Colonic mucosa (tissue), 4 donors: ENCODE results near the gene NTM. TPM values are rescaled to one million over a fixed set of nuclear protein-coding genes. Genes with fewer than 3 reads are reported as not detected.

Experiments
- DNase-seq: peaks from one replicate; pipeline ENCODE4 v3.0.0-alpha.2; 2020
- H3K27ac ChIP-seq: fragments of 200-600 bp; one replicate; pipeline ENCODE4 v1.8.0; 2021
- H3K27me3 ChIP-seq: fragments of 200-600 bp; one replicate; pipeline ENCODE4 v1.8.0; 2021
- H3K36me3 ChIP-seq: fragments of 200-600 bp; one replicate; pipeline ENCODE4 v1.8.0; 2021
- H3K4me1 ChIP-seq: fragments of 200-600 bp; one replicate; pipeline ENCODE4 v1.8.0; 2021; ENCODE audit warnings: mild to moderate bottlenecking
- H3K4me3 ChIP-seq: fragments of 200-600 bp; one replicate; pipeline ENCODE4 v1.8.0; 2021
- H3K9ac ChIP-seq, 2 donors: one replicate each; pipeline ENCODE4 v1.7.0; 2013; ENCODE audit warnings: control low read depth in 2 of 2, low read depth in 2 of 2, low read length in 2 of 2
- H3K9me3 ChIP-seq: fragments of 200-600 bp; one replicate; pipeline ENCODE4 v1.8.0; 2021
- CTCF ChIP-seq: fragments of 200-600 bp; IDR thresholded peaks from one replicate; pipeline ENCODE4 v1.8.0; 2022; ENCODE audit warnings: antibody characterized with exemption, mild to moderate bottlenecking
- intact Hi-C: fragments of 100-400 bp; cut with DNase I; formaldehyde crosslinking; loops from one replicate; pipeline ENCODE4 v1.14.1; 2022
- total RNA-seq, 2 donors: library from RNA; stranded (reverse); fragmentation: NEBNext Ultra II Directional in 1 of 2; extraction: Animal tissue kit (Norgen Biotek cat#: 25700) in 1 of 2; gene quantifications; one replicate each; pipeline ENCODE4 v1.2.1, GENCODE V29; 2021
- donor health status: healthy.
- donor health status: DM: no; HTN: no; CAD: no.
- donor health status: DM: no; HTN: no; CAD: no.

The NTM gene
- total RNA-seq, 2 donors from 2014 or later = 1.6 to 2.8 TPM

DNA sequence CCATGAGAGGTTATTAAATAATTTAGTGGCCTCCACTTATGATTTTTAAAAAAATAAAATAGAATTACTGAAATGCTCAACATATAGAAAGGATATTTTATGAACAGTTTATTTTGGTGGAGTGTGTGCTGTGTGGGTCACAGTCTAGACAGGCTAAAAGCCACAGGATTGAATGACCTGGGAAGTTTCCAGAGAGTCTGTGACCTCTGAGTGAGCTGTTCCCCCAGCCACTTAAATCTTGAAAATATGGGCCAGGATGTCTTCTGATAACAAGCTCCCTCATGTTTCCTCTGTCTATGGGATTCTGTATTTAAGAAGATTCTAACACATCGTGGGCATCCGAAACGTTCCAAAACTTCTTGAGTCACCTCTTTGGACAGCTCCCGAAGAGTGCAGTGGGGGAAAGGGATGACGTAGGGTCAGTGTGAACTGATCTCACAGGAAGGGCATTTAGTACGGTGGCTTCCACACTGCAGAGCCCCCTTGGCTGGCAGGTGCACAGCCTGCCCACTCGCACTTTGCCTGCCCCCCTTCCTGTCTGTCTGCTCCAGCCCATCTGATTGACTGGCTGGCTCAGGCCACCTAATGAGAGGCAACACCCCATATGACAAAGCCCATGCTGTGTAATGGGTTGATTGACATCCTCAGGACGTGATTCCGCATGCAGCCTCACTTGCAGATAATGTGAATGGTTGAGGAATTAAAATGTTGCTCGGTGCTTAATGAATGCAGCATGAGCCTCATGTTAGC is 97.4 kb downstream of the NTM start:
- no peak for DNase-seq
- Histone ChIP-seq H3K4me1 (no peaks in the 10 kb centered on the region), H3K4me3 (no peak overlapping the region), H3K36me3 (no peaks in the 10 kb centered on the region), H3K27ac (no peak overlapping the region), H3K9me3 (no peaks in the 10 kb centered on the region), H3K27me3 (no peaks in the 10 kb centered on the region), H3K9ac (no peak overlapping the region)
- intact Hi-C loops = no loop called here
- TF ChIP-seq CTCF = no peak

- no peak for TF ChIP-seq CTCF
- H3K4me1 ChIP-seq = no peaks in the 10 kb centered on the region
- H3K36me3 ChIP-seq = no peaks in the 10 kb centered on the region
- H3K27me3 ChIP-seq = no peaks in the 10 kb centered on the region
- no peak overlapping the region for H3K4me3 ChIP-seq
- H3K9ac ChIP-seq = no peak overlapping the region
- intact Hi-C loops = no loop called here
- H3K9me3 ChIP-seq = no peaks in the 10 kb centered on the region
- DNase-seq = no peak
- no peak overlapping the region for H3K27ac ChIP-seq
Measured at GRCh38 chr11:131468565-131468964, 98.2 kb downstream of the NTM start.

DNA sequence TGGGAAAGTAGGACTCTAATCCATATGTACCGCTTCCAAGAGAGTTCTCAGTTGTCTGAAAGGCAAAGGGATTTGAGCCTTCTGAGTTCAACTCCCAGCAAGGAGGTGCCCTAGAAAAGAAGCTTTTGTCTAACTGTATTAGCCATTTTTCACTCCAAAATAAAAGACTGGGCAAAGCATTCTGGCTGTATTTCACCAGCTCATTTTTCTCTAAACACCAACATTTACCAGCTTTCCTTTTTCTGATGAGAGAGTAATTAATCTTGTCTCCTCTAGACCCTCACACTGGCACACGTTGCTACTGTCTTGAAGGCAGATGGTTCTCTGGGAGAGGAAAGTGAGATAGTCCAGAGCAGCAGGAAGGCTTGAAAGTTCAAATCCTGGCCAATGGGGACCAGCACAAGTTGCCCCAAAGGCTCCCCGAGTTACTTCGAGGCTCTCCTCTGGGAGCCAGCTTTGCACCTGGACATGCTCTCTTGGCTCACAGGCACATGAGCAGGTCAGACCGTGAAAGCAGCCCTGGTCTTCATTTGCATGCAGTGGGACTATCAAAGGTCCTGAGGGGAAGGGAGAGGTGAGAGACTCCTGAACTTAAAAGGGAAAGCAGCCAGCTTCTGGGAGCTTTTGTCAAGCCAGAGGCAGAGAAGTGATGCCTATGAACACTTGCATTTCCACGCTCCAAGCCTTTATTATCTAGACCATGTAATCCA is 100.0 kb downstream of the NTM start:
- Histone ChIP-seq H3K36me3 (no peaks in the 10 kb centered on the region), H3K4me3 (no peak overlapping the region), H3K4me1 (no peaks in the 10 kb centered on the region), H3K9ac (no peak overlapping the region), H3K27me3 (no peaks in the 10 kb centered on the region), H3K27ac (no peak overlapping the region), H3K9me3 (no peaks in the 10 kb centered on the region)
- no peak for DNase-seq
- TF ChIP-seq CTCF = no peak
- intact Hi-C loops = no loop called here

DNA sequence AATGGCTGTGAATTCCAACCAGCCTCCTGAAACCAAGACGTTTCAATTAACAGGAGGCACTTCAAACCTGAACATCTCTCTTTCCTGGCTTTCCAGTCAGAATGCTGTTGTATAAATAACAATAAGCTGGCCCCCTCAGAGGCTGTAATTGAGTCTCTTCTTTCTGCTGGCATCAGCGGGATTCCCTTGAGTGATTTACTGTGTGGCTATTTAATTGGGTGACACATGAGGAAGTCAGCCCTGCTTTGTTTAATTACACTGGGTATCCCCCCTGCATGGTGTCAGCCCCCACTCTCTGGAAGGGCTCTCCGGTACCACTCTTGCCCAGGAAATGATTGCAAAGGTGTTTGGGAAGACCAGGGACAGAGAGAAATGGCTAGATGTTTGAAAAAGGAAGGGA is 101.6 kb downstream of the NTM start:
- Histone ChIP-seq H3K4me1 (no peaks in the 10 kb centered on the region), H3K4me3 (no peak overlapping the region), H3K36me3 (no peaks in the 10 kb centered on the region), H3K9ac (no peak overlapping the region), H3K27me3 (no peaks in the 10 kb centered on the region), H3K9me3 (no peaks in the 10 kb centered on the region), H3K27ac (no peak overlapping the region)
- intact Hi-C loops = no loop called here
- no peak for TF ChIP-seq CTCF
- DNase-seq = no peak

GRCh38 chr11:131474947-131475346 is 104.5 kb downstream of the NTM start:
- H3K27me3 ChIP-seq = no peaks in the 10 kb centered on the region
- no peaks in the 10 kb centered on the region for H3K36me3 ChIP-seq
- no peak overlapping the region for H3K4me3 ChIP-seq
- H3K9ac ChIP-seq = no peak overlapping the region
- H3K27ac ChIP-seq = no peak overlapping the region
- intact Hi-C loops = no loop called here
- no peaks in the 10 kb centered on the region for H3K4me1 ChIP-seq
- H3K9me3 ChIP-seq = no peaks in the 10 kb centered on the region
- no peak for TF ChIP-seq CTCF
- no peak for DNase-seq
